H9 (cell line): Measurements from ENCODE around the gene TMBIM1. TPM values are rescaled to one million over a fixed set of nuclear protein-coding genes. Genes with fewer than 3 reads are reported as not detected.

Experiments used
- DNase-seq: peaks from one replicate; pipeline ENCODE4 v3.0.0-alpha.2; 2017
- H2AFZ ChIP-seq: one replicate; pipeline ENCODE4 v1.6.1; 2013; ENCODE audit warnings: mild to moderate bottlenecking, low read length, control low read depth, moderate library complexity
- H2AK5ac ChIP-seq: 2 replicates; pipeline ENCODE4 v1.6.1; 2013; ENCODE audit warnings: low read length, control low read depth, mixed read lengths; ENCODE audit not compliant: insufficient read length
- H2BK120ac ChIP-seq: one replicate; pipeline ENCODE4 v1.6.1; 2013; ENCODE audit warnings: low read depth, mild to moderate bottlenecking, low read length, control low read depth, inconsistent platforms; ENCODE audit not compliant: poor library complexity, severe bottlenecking
- H2BK12ac ChIP-seq: 2 replicates; pipeline ENCODE4 v1.6.1; 2013; ENCODE audit warnings: low read length, control low read depth, mixed read lengths, low read depth; ENCODE audit not compliant: insufficient read length
- H2BK15ac ChIP-seq: 2 replicates; pipeline ENCODE4 v1.6.1; 2013; ENCODE audit warnings: low read depth, low read length, control low read depth
- H2BK20ac ChIP-seq: one replicate; pipeline ENCODE4 v1.6.1; 2013; ENCODE audit warnings: low read depth, mild to moderate bottlenecking, low read length, control low read depth, inconsistent platforms; ENCODE audit not compliant: poor library complexity, severe bottlenecking
- H2BK5ac ChIP-seq: 2 replicates; pipeline ENCODE4 v1.6.1; 2013; ENCODE audit warnings: low read length, control low read depth, mixed read lengths; ENCODE audit not compliant: insufficient read length
- H3K14ac ChIP-seq: 2 replicates; pipeline ENCODE4 v1.6.1; 2013; ENCODE audit warnings: low read length, control low read depth; ENCODE audit not compliant: insufficient read depth
- H3K18ac ChIP-seq: 2 replicates; pipeline ENCODE4 v1.6.1; 2013; ENCODE audit warnings: low read depth, mild to moderate bottlenecking, mixed read lengths, low read length, control low read depth; ENCODE audit not compliant: insufficient read length
- H3K23ac ChIP-seq: 2 replicates; pipeline ENCODE4 v1.6.1; 2013; ENCODE audit warnings: low read length, control low read depth, mixed read lengths, low read depth; ENCODE audit not compliant: insufficient read length
- H3K23me2 ChIP-seq: 2 replicates; pipeline ENCODE4 v1.6.1; 2013; ENCODE audit warnings: low read depth, mild to moderate bottlenecking, mixed read lengths, low read length, control low read depth; ENCODE audit not compliant: insufficient read length, poor library complexity, severe bottlenecking
- H3K27ac ChIP-seq: 2 replicates; pipeline ENCODE4 v1.5.1; 2013; ENCODE audit warnings: low read length, control low read depth, mixed read lengths, low read depth; ENCODE audit not compliant: insufficient read length
- H3K27me3 ChIP-seq: 2 replicates; pipeline ENCODE4 v1.6.1; 2013; ENCODE audit warnings: low read length, control low read depth, inconsistent platforms; ENCODE audit not compliant: insufficient read depth
- H3K4ac ChIP-seq: 2 replicates; pipeline ENCODE4 v1.6.1; 2013; ENCODE audit warnings: low read depth, mild to moderate bottlenecking, control low read depth, inconsistent platforms, low read length, moderate library complexity
- H3K4me1 ChIP-seq: 2 replicates; pipeline ENCODE4 v1.6.1; 2013; ENCODE audit warnings: low read length, control low read depth, inconsistent platforms; ENCODE audit not compliant: insufficient read depth
- H3K4me2 ChIP-seq: 2 replicates; pipeline ENCODE4 v1.6.1; 2013; ENCODE audit warnings: low read length, control low read depth, mixed read lengths; ENCODE audit not compliant: insufficient read length, insufficient read depth
- H3K56ac ChIP-seq: 2 replicates; pipeline ENCODE4 v1.6.1; 2013; ENCODE audit warnings: low read depth, mild to moderate bottlenecking, mixed read lengths, low read length, control low read depth; ENCODE audit not compliant: insufficient read length
- H3K79me1 ChIP-seq: 2 replicates; pipeline ENCODE4 v1.6.1; 2013; ENCODE audit warnings: low read depth, mild to moderate bottlenecking, moderate library complexity, low read length, control low read depth, inconsistent platforms; ENCODE audit not compliant: insufficient read depth, poor library complexity, severe bottlenecking
- H3K79me2 ChIP-seq: 2 replicates; pipeline ENCODE4 v1.6.1; 2013; ENCODE audit warnings: low read length, control low read depth, inconsistent platforms; ENCODE audit not compliant: insufficient read depth
- H3K9ac ChIP-seq: 2 replicates; pipeline ENCODE4 v1.6.1; 2013; ENCODE audit warnings: low read length, control low read depth, mixed read lengths; ENCODE audit not compliant: insufficient read length; ENCODE audit errors: extremely low read depth
- H3K9me3 ChIP-seq: one replicate; pipeline ENCODE4 v1.6.1; 2013; ENCODE audit warnings: low read depth, low read length, inconsistent platforms; ENCODE audit not compliant: control insufficient read depth
- H3T11ph ChIP-seq: one replicate; pipeline ENCODE4 v1.6.1; 2013; ENCODE audit warnings: mild to moderate bottlenecking, low read length, control low read depth, inconsistent platforms
- H4K20me1 ChIP-seq: one replicate; pipeline ENCODE4 v1.6.1; 2013; ENCODE audit not compliant: control insufficient read depth, insufficient read length, insufficient read depth
- H4K5ac ChIP-seq: 2 replicates; pipeline ENCODE4 v1.6.1; 2013; ENCODE audit warnings: low read depth, mild to moderate bottlenecking, mixed read lengths, low read length, control low read depth; ENCODE audit not compliant: insufficient read length
- H4K8ac ChIP-seq: replicated peaks from 2 replicates; pipeline ENCODE4 v1.6.1; 2013; ENCODE audit warnings: low read length, control low read depth, mixed read lengths, low read depth; ENCODE audit not compliant: insufficient read length
- H4K91ac ChIP-seq: 2 replicates; pipeline ENCODE4 v1.6.1; 2013; ENCODE audit warnings: low read depth, mild to moderate bottlenecking, moderate library complexity, mixed read lengths, low read length, control low read depth; ENCODE audit not compliant: insufficient read length
- H3K27ac Mint-ChIP-seq, 3 experiments: 2 replicates in 2 of 3; 3 replicates in 1 of 3; pipeline ENCODE4 v1.8.0; 2020 to 2021; ENCODE audit warnings: mixed read lengths in 3 of 3, mild to moderate bottlenecking in 1 of 3, moderate library complexity in 1 of 3
- H3K27me3 Mint-ChIP-seq: 2 replicates; pipeline ENCODE4 v1.8.0; 2021; ENCODE audit warnings: low read depth, mild to moderate bottlenecking, moderate library complexity, mixed read lengths
- H3K36me3 Mint-ChIP-seq, 3 experiments: 2 replicates in 2 of 3; 3 replicates in 1 of 3; pipeline ENCODE4 v1.8.0; 2020 to 2021; ENCODE audit warnings: low read depth in 3 of 3, mixed read lengths in 3 of 3; ENCODE audit not compliant: insufficient read depth in 1 of 3
- H3K4me1 Mint-ChIP-seq, 2 experiments: 2 replicates each; pipeline ENCODE4 v1.8.0; 2020; ENCODE audit warnings: mixed read lengths in 2 of 2
- H3K4me3 Mint-ChIP-seq, 2 experiments: 2 replicates in 1 of 2; 3 replicates in 1 of 2; pipeline ENCODE4 v1.8.0; 2020 to 2021; ENCODE audit warnings: mild to moderate bottlenecking in 2 of 2, mixed read lengths in 2 of 2, moderate library complexity in 1 of 2
- H3K9me3 Mint-ChIP-seq, 2 experiments: 2 replicates in 1 of 2; 3 replicates in 1 of 2; pipeline ENCODE4 v1.8.0; 2020; ENCODE audit warnings: mild to moderate bottlenecking in 2 of 2, mixed read lengths in 2 of 2, moderate library complexity in 1 of 2
- CTCF ChIP-seq: fragments of 200-600 bp; sonication (generic); conservative IDR thresholded peaks from 3 replicates; pipeline ENCODE4 v1.8.0; 2021; ENCODE audit warnings: antibody characterized with exemption, mild to moderate bottlenecking
- WGBS: extraction: QIAGEN DNeasy Blood & Tissue Kit; methylation state at CpG from one replicate; pipeline ENCODE4 v1.1.7; 2013; ENCODE audit warnings: missing lambda C conversion rate, low lambda C conversion rate, mixed read lengths; ENCODE audit not compliant: insufficient read length; ENCODE audit errors: extremely low coverage; 5-methylcytosine and 5-hydroxymethylcytosine counted together
- total RNA-seq: library from RNA; stranded (reverse); gene quantifications from 2 replicates; pipeline ENCODE4 v1.2.1, GENCODE V29; 2021

TMBIM1 gene
- total RNA-seq, 1 experiment from 2014 or later: 17.4 TPM

- H3K4me2 ChIP-seq: no peak overlapping the region
- Mint-ChIP-seq H3K36me3 (no peaks in the 10 kb centered on the region), H3K27me3 (no peaks in the 10 kb centered on the region; the same call in 1 of the 2 replicates), H3K27ac (no peak overlapping the region; a peak in 1 of 7 replicates), H3K9me3 (no peaks in the 10 kb centered on the region), H3K4me1 (peaks cover 24% of the 10 kb centered on the region in 2 experiments), H3K4me3 (no peak overlapping the region)
- no peak overlapping the region for H2BK5ac ChIP-seq
- H3K14ac ChIP-seq: no peak overlapping the region; the same call in 1 of the 2 replicates
- H3K79me2 ChIP-seq: no peaks in the 10 kb centered on the region
- no peaks in the 10 kb centered on the region for H4K20me1 ChIP-seq
- H2BK12ac ChIP-seq: no peak overlapping the region
- no peak overlapping the region for H3K23ac ChIP-seq
- DNase-seq: no peak
- no peak overlapping the region for H3K18ac ChIP-seq
- peaks cover 9% of the 10 kb centered on the region for H3K23me2 ChIP-seq
- H3K9ac ChIP-seq: no peak overlapping the region
- H2BK20ac ChIP-seq: no peak overlapping the region
- TF ChIP-seq CTCF: no peak
- no peak overlapping the region for H2BK120ac ChIP-seq
- H3K9me3 ChIP-seq: no peaks in the 10 kb centered on the region
- no peak overlapping the region for H3K4ac ChIP-seq
- no peak overlapping the region for H4K8ac ChIP-seq
- no CpG with 5 or more reads among the region's 6 CpGs for WGBS
- 0 out of 2 replicates have a peak, but pooled peaks cover 2% of the 10 kb centered on the region for H3K4me1 ChIP-seq
- no peak overlapping the region for H3K27ac ChIP-seq
- no peaks in the 10 kb centered on the region for H3K79me1 ChIP-seq
- no peak overlapping the region for H3K56ac ChIP-seq
- H4K91ac ChIP-seq: no peak overlapping the region
- H2BK15ac ChIP-seq: no peak overlapping the region
- H3T11ph ChIP-seq: no peak overlapping the region
- no peaks in the 10 kb centered on the region for H3K27me3 ChIP-seq
- H2AFZ ChIP-seq: no peak overlapping the region
- H4K5ac ChIP-seq: no peak overlapping the region
- no peak overlapping the region for H2AK5ac ChIP-seq
Observed at GRCh38 chr2:218319813-218320365, 27.6 kb upstream of the TMBIM1 start.
